Measurements from ENCODE around the gene TRERF1.

Gene TRERF1

GRCh38 chr6:42393339-42393738, 58.4 kb downstream of the TRERF1 start:
- DNase-seq (ENCODE audit: low read depth): no peak

GRCh38 chr6:42392833-42393232, 58.9 kb downstream of the TRERF1 start:
- no peak for DNase-seq (ENCODE audit: low read depth)

- no peak for DNase-seq (ENCODE audit: low read depth)
Observed at GRCh38 chr6:42391441-42391840, 60.3 kb downstream of the TRERF1 start.

GRCh38 chr6:42390228-42390934, 61.3 kb downstream of the TRERF1 start:
- DNase-seq (ENCODE audit: low read depth): no peak

- no peak for DNase-seq (ENCODE audit: low read depth)
Observed at GRCh38 chr6:42389736-42390135, 62.0 kb downstream of the TRERF1 start.

GRCh38 chr6:42388046-42388445, 63.7 kb downstream of the TRERF1 start:
- DNase-seq (ENCODE audit: low read depth): no peak

GRCh38 chr6:42387336-42387735, 64.4 kb downstream of the TRERF1 start:
- no peak for DNase-seq (ENCODE audit: low read depth)

- DNase-seq (ENCODE audit: low read depth): no peak
Observed at GRCh38 chr6:42385339-42385738, 66.4 kb downstream of the TRERF1 start.

- DNase-seq (ENCODE audit: low read depth): no peak
Observed at GRCh38 chr6:42383421-42384205, 68.1 kb downstream of the TRERF1 start.

- DNase-seq (ENCODE audit: low read depth): no peak
Observed at GRCh38 chr6:42381850-42382249, 69.9 kb downstream of the TRERF1 start.

- DNase-seq (ENCODE audit: low read depth): no peak
Observed at GRCh38 chr6:42380228-42380979, 71.3 kb downstream of the TRERF1 start.

GRCh38 chr6:42378536-42378935, 73.2 kb downstream of the TRERF1 start:
- no peak for DNase-seq (ENCODE audit: low read depth)

GRCh38 chr6:42378125-42378524, 73.6 kb downstream of the TRERF1 start:
- no peak for DNase-seq (ENCODE audit: low read depth)

- DNase-seq (ENCODE audit: low read depth): no peak
Observed at GRCh38 chr6:42375007-42375635, 76.6 kb downstream of the TRERF1 start.

- DNase-seq (ENCODE audit: low read depth): no peak
Observed at GRCh38 chr6:42374018-42374669, 77.6 kb downstream of the TRERF1 start.

GRCh38 chr6:42372699-42373098, 79.0 kb downstream of the TRERF1 start:
- no peak for DNase-seq (ENCODE audit: low read depth)

- DNase-seq (ENCODE audit: low read depth): no peak
Observed at GRCh38 chr6:42370323-42370985, 81.3 kb downstream of the TRERF1 start.

- no peak for DNase-seq (ENCODE audit: low read depth)
Observed at GRCh38 chr6:42369568-42369967, 82.2 kb downstream of the TRERF1 start.

GRCh38 chr6:42368181-42368580, 83.5 kb downstream of the TRERF1 start:
- no peak for DNase-seq (ENCODE audit: low read depth)

GRCh38 chr6:42367353-42368011, 84.2 kb downstream of the TRERF1 start:
- peak; percentile 12 for DNase-seq (ENCODE audit: low read depth)

- DNase-seq (ENCODE audit: low read depth): no peak
Observed at GRCh38 chr6:42366999-42367352, 84.8 kb downstream of the TRERF1 start.

All from iris pigment epithelial cell (primary cell).